ENCODE data around the gene ATRNL1. TPM values are rescaled to one million over a fixed set of nuclear protein-coding genes. Genes with fewer than 3 reads are reported as not detected.
"Not testable (repeated sequence)": the region's sequence is repeated elsewhere in the genome, so short reads cannot be mapped to it uniquely, and the experiment has no call there.

ATRNL1 gene
- total RNA-seq, 1 donor from 2014 or later: 2.9 TPM

- Histone ChIP-seq H3K4me3 (no peak overlapping the region), H3K27ac (replicated peaks) (no peak overlapping the region), H3K36me3 (no peaks in the 10 kb centered on the region), H3K9me3 (replicated peaks) (peaks cover 17% of the 10 kb centered on the region), H3K27me3 (ENCODE audit: low read depth) (no peaks in the 10 kb centered on the region), H3K4me1 (no peaks in the 10 kb centered on the region)
- DNase-seq: no peak
- intact Hi-C loops (cut with micrococcal nuclease): no loop called here
- TF ChIP-seq CTCF (IDR thresholded peaks at IDR 0.05; ENCODE audit: borderline replicate concordance): no peak
Observed at GRCh38 chr10:115390607-115391006, 297.4 kb downstream of the ATRNL1 start.

GRCh38 chr10:115398026-115398425 is 304.9 kb downstream of the ATRNL1 start:
- no peak overlapping the region for H3K27ac ChIP-seq (replicated peaks)

GRCh38 chr10:115402699-115403098 is 309.5 kb downstream of the ATRNL1 start:
- Histone ChIP-seq H3K4me3 (no peak overlapping the region), H3K27ac (replicated peaks) (no peak overlapping the region), H3K36me3 (no peaks in the 10 kb centered on the region), H3K9me3 (replicated peaks) (peaks cover 20% of the 10 kb centered on the region), H3K27me3 (ENCODE audit: low read depth) (no peaks in the 10 kb centered on the region), H3K4me1 (no peaks in the 10 kb centered on the region)
- DNase-seq: no peak
- TF ChIP-seq CTCF (IDR thresholded peaks at IDR 0.05; ENCODE audit: borderline replicate concordance): no peak
- intact Hi-C loops (cut with micrococcal nuclease): no loop called here

More at GRCh38 chr10:115398026-115398425, 304.9 kb downstream of the ATRNL1 start:
- no peak for DNase-seq
- no peaks in the 10 kb centered on the region for H3K27me3 ChIP-seq (ENCODE audit: low read depth)
- no peaks in the 10 kb centered on the region for H3K4me1 ChIP-seq
- no peak for TF ChIP-seq CTCF (IDR thresholded peaks at IDR 0.05; ENCODE audit: borderline replicate concordance)
- intact Hi-C loops (cut with micrococcal nuclease): no loop called here
- no peak overlapping the region for H3K4me3 ChIP-seq
- no peaks in the 10 kb centered on the region for H3K36me3 ChIP-seq
- H3K9me3 ChIP-seq (replicated peaks): peaks cover 13% of the 10 kb centered on the region

GRCh38 chr10:115405838-115406237 is 312.7 kb downstream of the ATRNL1 start:
- H3K27me3 ChIP-seq (ENCODE audit: low read depth); H3K4me3 ChIP-seq: not testable (repeated sequence)

GRCh38 chr10:115409347-115409746 is 316.2 kb downstream of the ATRNL1 start:
- DNase-seq: no peak
- Histone ChIP-seq H3K4me1 (no peaks in the 10 kb centered on the region), H3K4me3 (no peak overlapping the region), H3K27ac (replicated peaks) (no peak overlapping the region), H3K27me3 (ENCODE audit: low read depth) (no peaks in the 10 kb centered on the region), H3K9me3 (replicated peaks) (peaks cover 34% of the 10 kb centered on the region), H3K36me3 (no peaks in the 10 kb centered on the region)
- intact Hi-C loops (cut with micrococcal nuclease): no loop called here
- TF ChIP-seq CTCF (IDR thresholded peaks at IDR 0.05; ENCODE audit: borderline replicate concordance): no peak

More at GRCh38 chr10:115405838-115406237, 312.7 kb downstream of the ATRNL1 start:
- H3K27ac ChIP-seq (replicated peaks); H3K36me3 ChIP-seq; H3K4me1 ChIP-seq; intact Hi-C loops (cut with micrococcal nuclease); DNase-seq: not testable (repeated sequence)
- H3K9me3 ChIP-seq (replicated peaks): peaks cover 38% of the 10 kb centered on the region

- Histone ChIP-seq H3K4me1 (no peaks in the 10 kb centered on the region), H3K4me3 (no peak overlapping the region), H3K27me3 (ENCODE audit: low read depth) (no peaks in the 10 kb centered on the region), H3K9me3 (replicated peaks) (peaks cover 47% of the 10 kb centered on the region), H3K36me3 (no peaks in the 10 kb centered on the region), H3K27ac (replicated peaks) (no peak overlapping the region)
- DNase-seq: no peak
- intact Hi-C loops (cut with micrococcal nuclease): no loop called here
- TF ChIP-seq CTCF (IDR thresholded peaks at IDR 0.05; ENCODE audit: borderline replicate concordance): no peak
Observed at GRCh38 chr10:115417585-115418265, 324.6 kb downstream of the ATRNL1 start.

Measured in left ventricle myocardium inferior (tissue), 1 donor.